GOT3 (cell line): ENCODE measurements around the gene DDX49.
"Not testable (repeated sequence)": the region's sequence is repeated elsewhere in the genome, so short reads cannot be mapped to it uniquely, and the experiment has no call there.

Experiments used
- DNase-seq: peaks from one replicate; lab custom pipeline; 2025; ENCODE audit warnings: mixed read lengths; lab: John Stamatoyannopoulos, UW

DDX49 gene

GRCh38 chr19:18895824-18896341 is 23.6 kb upstream of the DDX49 start, which contains the start of gene CERS1:
CERS1 (minus strand) TSS chr19:18896158; CDS start chr19:18896072, 86 bp downstream.
- DNase-seq, result no peak

- DNase-seq, result no peak
Observed at GRCh38 chr19:18896421-18896841, 23.1 kb upstream of the DDX49 start.

GRCh38 chr19:18897094-18898029 is 22.2 kb upstream of the DDX49 start:
- DNase-seq, result no peak

- DNase-seq, result no peak
Observed at GRCh38 chr19:18898081-18898606, 21.4 kb upstream of the DDX49 start.

GRCh38 chr19:18898607-18899408 is 20.7 kb upstream of the DDX49 start:
- DNase-seq, result no peak

GRCh38 chr19:18899624-18900560 is 19.6 kb upstream of the DDX49 start:
- DNase-seq, result no peak

- DNase-seq, result no peak
Observed at GRCh38 chr19:18900700-18901481, 18.6 kb upstream of the DDX49 start.

GRCh38 chr19:18901491-18901890 is 18.0 kb upstream of the DDX49 start:
- no peak for DNase-seq

- DNase-seq, result not testable (repeated sequence)
Observed at GRCh38 chr19:18902519-18902918, 17.0 kb upstream of the DDX49 start.

GRCh38 chr19:18903156-18904037 is 16.1 kb upstream of the DDX49 start:
- DNase-seq, result no peak

GRCh38 chr19:18904334-18905057 is 15.0 kb upstream of the DDX49 start:
- no peak for DNase-seq

- no peak for DNase-seq
Observed at GRCh38 chr19:18905058-18905456, 14.5 kb upstream of the DDX49 start.

- no peak for DNase-seq
Observed at GRCh38 chr19:18905513-18906236, 13.8 kb upstream of the DDX49 start.

- no peak for DNase-seq
Observed at GRCh38 chr19:18906605-18907519, 12.7 kb upstream of the DDX49 start.

- no peak for DNase-seq
Observed at GRCh38 chr19:18908917-18909619, 10.4 kb upstream of the DDX49 start.

- DNase-seq, result no peak
Observed at GRCh38 chr19:18910010-18910409, 9.5 kb upstream of the DDX49 start.
